ENCODE data around the gene SLC16A10.

The SLC16A10 gene

DNA sequence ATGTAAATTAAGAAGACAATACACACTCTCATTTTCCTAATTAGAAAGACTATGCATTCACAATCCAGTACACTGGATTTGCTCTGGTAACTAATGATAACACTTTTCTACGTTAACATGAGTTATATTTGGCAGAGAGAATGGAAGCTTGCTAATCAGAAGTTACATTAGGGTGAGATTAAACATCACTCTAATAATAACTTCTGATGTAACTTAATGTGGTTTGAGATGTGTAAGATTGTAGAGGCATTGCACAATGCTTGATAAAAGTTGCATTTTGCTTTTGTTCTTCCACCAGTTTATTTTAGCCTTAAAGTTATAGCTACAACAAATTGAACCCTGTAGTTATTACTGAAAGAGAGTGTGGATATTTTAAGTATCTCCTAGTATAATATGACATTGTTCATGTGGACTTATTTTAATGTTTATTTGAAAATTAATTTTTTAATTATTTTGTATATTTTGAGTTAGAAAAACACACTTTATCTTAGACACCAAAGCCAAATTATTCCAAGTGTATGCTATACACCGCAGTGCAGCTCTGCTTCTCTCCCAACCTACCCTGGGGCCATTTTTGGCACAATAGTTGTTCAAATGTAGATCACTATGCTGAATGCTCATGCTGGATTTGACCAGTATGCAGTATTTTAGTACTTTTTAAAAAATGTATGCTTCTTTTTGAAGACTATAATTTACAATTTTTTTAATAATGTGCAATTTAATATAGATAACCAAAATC lies 143.2 kb downstream of the SLC16A10 start:
- TF ChIP-seq POLR2AphosphoS5 (IDR thresholded peaks at IDR 0.05; ENCODE audit: low read depth, low read length) (no peak), FOXP2 (optimal IDR thresholded peaks at IDR 0.05; ENCODE audit: borderline replicate concordance, extremely low read depth, extremely low read length, insufficient read depth) (no peak), TAF1 (IDR thresholded peaks at IDR 0.05; ENCODE audit: borderline replicate concordance, insufficient read depth, low read length) (no peak), SIN3A (IDR thresholded peaks at IDR 0.05; ENCODE audit: borderline replicate concordance, insufficient read depth, low read length) (no peak)
- TF ChIP-seq, protein P1, sequence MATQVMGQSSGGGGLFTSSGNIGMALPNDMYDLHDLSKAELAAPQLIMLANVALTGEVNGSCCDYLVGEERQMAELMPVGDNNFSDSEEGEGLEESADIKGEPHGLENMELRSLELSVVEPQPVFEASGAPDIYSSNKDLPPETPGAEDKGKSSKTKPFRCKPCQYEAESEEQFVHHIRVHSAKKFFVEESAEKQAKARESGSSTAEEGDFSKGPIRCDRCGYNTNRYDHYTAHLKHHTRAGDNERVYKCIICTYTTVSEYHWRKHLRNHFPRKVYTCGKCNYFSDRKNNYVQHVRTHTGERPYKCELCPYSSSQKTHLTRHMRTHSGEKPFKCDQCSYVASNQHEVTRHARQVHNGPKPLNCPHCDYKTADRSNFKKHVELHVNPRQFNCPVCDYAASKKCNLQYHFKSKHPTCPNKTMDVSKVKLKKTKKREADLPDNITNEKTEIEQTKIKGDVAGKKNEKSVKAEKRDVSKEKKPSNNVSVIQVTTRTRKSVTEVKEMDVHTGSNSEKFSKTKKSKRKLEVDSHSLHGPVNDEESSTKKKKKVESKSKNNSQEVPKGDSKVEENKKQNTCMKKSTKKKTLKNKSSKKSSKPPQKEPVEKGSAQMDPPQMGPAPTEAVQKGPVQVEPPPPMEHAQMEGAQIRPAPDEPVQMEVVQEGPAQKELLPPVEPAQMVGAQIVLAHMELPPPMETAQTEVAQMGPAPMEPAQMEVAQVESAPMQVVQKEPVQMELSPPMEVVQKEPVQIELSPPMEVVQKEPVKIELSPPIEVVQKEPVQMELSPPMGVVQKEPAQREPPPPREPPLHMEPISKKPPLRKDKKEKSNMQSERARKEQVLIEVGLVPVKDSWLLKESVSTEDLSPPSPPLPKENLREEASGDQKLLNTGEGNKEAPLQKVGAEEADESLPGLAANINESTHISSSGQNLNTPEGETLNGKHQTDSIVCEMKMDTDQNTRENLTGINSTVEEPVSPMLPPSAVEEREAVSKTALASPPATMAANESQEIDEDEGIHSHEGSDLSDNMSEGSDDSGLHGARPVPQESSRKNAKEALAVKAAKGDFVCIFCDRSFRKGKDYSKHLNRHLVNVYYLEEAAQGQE (IDR thresholded peaks at IDR 0.05; ENCODE audit: insufficient read depth in 1 of 2, low read depth in 2 of 2, low read length in 2 of 2), result no peak

DNA sequence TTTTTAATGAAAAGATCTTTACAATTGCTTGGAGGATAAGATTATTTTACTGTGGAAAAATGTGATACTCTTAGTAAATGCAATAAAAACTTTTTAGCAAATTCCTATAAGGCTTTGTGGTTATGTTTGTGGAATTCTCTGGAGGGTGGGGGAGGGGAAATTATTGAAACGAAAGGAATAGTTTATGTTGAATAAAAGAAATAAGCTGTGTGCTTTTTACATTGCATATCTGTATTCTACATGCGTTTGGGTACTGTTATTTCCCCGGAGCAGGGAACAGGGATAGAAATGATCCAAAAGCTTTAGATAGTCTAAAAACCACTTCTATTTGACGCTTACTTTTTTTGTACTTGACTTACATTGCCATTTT lies 143.8 kb downstream of the SLC16A10 start:
- TF ChIP-seq FOXP2 (optimal IDR thresholded peaks at IDR 0.05; ENCODE audit: borderline replicate concordance, extremely low read depth, extremely low read length, insufficient read depth) (no peak), SIN3A (IDR thresholded peaks at IDR 0.05; ENCODE audit: borderline replicate concordance, insufficient read depth, low read length) (no peak), TAF1 (IDR thresholded peaks at IDR 0.05; ENCODE audit: borderline replicate concordance, insufficient read depth, low read length) (no peak), POLR2AphosphoS5 (IDR thresholded peaks at IDR 0.05; ENCODE audit: low read depth, low read length) (no peak)
- TF ChIP-seq, protein P1 (IDR thresholded peaks at IDR 0.05; ENCODE audit: insufficient read depth in 1 of 2, low read depth in 2 of 2, low read length in 2 of 2), result no peak

DNA sequence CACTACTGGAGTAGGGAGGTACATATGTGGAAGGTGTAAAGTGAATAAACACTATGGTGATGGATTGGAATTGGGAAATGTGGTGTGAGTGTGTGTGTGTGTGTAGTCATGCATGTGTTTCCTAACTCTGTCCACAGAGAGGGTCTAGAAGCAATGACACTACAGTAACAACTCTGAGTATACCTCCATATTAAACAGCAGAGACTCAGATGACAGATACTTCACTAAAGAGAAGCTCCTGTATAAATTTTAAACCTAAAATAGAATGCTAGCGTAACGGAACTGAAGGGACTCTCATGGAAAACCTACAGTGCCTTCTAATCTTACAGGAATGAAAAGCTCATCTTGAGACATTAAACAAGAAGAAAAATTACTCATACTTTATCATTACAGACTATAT lies 150.5 kb downstream of the SLC16A10 start:
- no peak for TF ChIP-seq SIN3A (IDR thresholded peaks at IDR 0.05; ENCODE audit: borderline replicate concordance, insufficient read depth, low read length)

DNA sequence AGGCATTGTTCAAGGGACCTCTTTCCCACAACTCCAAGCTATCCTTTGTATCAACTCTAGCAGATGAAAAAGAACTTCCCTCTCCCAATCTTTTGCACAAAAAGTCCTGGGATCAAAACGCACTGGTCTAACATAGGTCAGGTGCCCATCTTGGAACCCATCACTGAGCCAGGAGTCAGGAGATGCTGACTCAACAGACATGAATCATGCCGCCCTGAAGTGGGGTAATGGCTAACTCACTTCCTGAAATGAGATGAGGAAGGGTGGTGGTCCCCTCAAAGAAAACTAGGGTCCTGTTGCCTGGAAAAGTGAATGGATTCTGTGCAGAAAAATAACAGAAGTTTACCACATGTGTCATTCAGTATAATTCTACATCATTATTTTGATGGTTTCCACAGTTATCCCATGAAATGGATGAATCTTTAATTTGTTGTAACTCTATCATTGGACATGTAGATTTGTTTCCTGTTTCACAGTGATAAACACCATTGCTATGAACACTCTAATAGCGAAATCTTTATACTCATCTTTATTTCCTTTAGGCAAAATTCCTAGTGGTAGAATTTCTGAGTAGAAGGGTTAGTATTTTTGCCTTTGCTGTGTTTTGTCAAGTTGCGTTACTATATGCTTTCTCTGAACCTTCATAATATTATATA lies 151.3 kb downstream of the SLC16A10 start:
- TF ChIP-seq FOXP2 (optimal IDR thresholded peaks at IDR 0.05; ENCODE audit: borderline replicate concordance, extremely low read depth, extremely low read length, insufficient read depth) (no peak), TAF1 (IDR thresholded peaks at IDR 0.05; ENCODE audit: borderline replicate concordance, insufficient read depth, low read length) (no peak), SIN3A (IDR thresholded peaks at IDR 0.05; ENCODE audit: borderline replicate concordance, insufficient read depth, low read length) (no peak), POLR2AphosphoS5 (IDR thresholded peaks at IDR 0.05; ENCODE audit: low read depth, low read length) (no peak)
- TF ChIP-seq, protein P1 (IDR thresholded peaks at IDR 0.05; ENCODE audit: insufficient read depth in 1 of 2, low read depth in 2 of 2, low read length in 2 of 2), result no peak

DNA sequence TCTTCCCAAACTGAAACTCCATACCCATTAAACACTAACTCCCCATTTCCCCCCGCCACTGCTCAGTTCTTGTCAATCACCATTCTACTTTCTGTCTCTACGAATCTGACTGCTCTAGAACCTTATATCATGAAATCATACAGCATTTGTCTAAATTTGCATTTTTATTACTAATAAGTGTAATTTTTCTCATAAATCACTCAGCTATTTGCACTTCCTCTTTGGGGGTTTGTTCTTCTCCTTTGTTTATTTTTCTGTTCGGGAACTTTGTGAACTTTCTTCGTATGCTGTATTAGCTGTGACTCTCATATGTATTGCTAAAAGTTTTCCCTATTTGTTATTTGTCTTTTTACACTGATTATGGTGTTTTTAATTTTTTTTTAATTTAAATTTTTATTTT lies 152.2 kb downstream of the SLC16A10 start:
- TF ChIP-seq TAF1 (IDR thresholded peaks at IDR 0.05; ENCODE audit: borderline replicate concordance, insufficient read depth, low read length), result no peak
- TF ChIP-seq SIN3A (IDR thresholded peaks at IDR 0.05; ENCODE audit: borderline replicate concordance, insufficient read depth, low read length), result no peak
- no peak for TF ChIP-seq POLR2AphosphoS5 (IDR thresholded peaks at IDR 0.05; ENCODE audit: low read depth, low read length)
- TF ChIP-seq FOXP2 (optimal IDR thresholded peaks at IDR 0.05; ENCODE audit: borderline replicate concordance, extremely low read depth, extremely low read length, insufficient read depth), result no peak
- TF ChIP-seq, protein P1 (IDR thresholded peaks at IDR 0.05; ENCODE audit: insufficient read depth in 1 of 2, low read depth in 2 of 2, low read length in 2 of 2), result no peak
